A204.1 (cell line): ENCODE data around the gene ANAPC2.

ENCODE experiments used
- FAIRE-seq: peaks from 2 replicates; lab custom pipeline; 2012; peaks lifted over from hg19 to GRCh38; lab: Jason Lieb, UNC

ANAPC2 gene

GRCh38 chr9:137126786-137127185, 61.6 kb downstream of the ANAPC2 start:
- no peak for FAIRE-seq
